GM12892 (cell line): ENCODE measurements around the gene JPH4.

ENCODE experiments used
- POLR2A ChIP-seq: IDR thresholded peaks from 2 replicates; pipeline ENCODE4 v1.6.1; 2011; ENCODE audit warnings: low read depth, low read length, control low read depth
- TAF1 ChIP-seq: IDR thresholded peaks from 2 replicates; pipeline ENCODE4 v1.6.1; 2011; ENCODE audit warnings: low read depth, mild to moderate bottlenecking, control low read depth, low read length, borderline replicate concordance

DNA sequence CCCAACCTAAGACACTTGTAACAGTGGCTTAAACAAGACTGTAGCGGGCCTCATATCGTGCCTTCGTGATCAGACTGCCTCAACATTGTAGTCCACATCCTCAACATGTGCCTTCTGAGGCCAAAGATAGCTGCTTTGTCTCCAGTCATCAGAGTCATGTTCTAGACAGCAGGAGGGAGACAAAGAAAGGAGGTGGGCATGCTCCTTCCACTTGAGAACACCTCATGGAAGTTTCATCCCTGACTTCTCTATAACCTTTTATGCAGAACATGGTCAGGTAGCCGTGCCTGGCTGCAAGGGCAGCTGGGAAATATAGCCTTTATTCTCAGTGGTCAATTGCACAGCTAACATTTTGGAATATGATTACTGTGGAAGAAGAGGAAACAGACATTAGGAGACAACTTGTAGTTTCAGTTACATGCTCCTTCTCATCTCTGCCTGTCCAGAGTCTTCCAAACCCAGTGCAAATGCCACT is 32.3 kb upstream of the JPH4 start:
- TF ChIP-seq TAF1 (no peak), POLR2A (no peak)
